ENCODE data around the gene C4orf50.
A peak's percentile ranks its signal among the peaks of the same experiment; 100 is the strongest.

C4orf50 gene

GRCh38 chr4:6018331-6018730 lies at the start of gene C4orf50:
C4orf50 (minus strand) TSS chr4:6018431.
- DNase-seq (ENCODE audit: low spot score), result no peak

- no peak for DNase-seq (ENCODE audit: low spot score)
These were observed 47.8 kb upstream of the C4orf50 start for GRCh38 chr4:6065934-6066590.

DNA sequence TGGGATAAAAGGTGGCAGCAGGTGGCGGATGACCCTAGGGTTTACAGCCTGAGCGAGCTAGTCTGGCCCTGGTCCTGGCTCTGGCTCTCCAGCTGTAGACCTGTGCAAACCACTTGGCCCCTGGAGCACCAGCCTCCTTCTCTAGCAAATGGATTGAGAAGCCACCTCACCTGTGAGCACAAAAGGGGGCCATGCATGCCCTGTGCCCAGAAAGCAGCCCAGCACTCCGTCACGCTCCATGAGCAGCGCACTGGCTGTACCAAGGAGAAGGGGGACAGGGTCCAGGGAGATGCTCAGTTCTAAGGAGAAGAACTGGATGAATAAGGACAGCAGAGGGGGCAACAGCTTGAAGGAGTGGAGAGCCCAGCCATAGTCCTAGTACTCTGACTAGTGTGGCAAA lies 46.9 kb upstream of the C4orf50 start:
- DNase-seq (ENCODE audit: low spot score), result no peak

GRCh38 chr4:6064383-6064782 lies 46.2 kb upstream of the C4orf50 start:
- DNase-seq (ENCODE audit: low spot score), result no peak

- DNase-seq (ENCODE audit: low spot score), result no peak
These were observed 45.5 kb upstream of the C4orf50 start for GRCh38 chr4:6063684-6064083.

GRCh38 chr4:6062133-6062532 lies 43.9 kb upstream of the C4orf50 start:
- DNase-seq (ENCODE audit: low spot score), result no peak

DNA sequence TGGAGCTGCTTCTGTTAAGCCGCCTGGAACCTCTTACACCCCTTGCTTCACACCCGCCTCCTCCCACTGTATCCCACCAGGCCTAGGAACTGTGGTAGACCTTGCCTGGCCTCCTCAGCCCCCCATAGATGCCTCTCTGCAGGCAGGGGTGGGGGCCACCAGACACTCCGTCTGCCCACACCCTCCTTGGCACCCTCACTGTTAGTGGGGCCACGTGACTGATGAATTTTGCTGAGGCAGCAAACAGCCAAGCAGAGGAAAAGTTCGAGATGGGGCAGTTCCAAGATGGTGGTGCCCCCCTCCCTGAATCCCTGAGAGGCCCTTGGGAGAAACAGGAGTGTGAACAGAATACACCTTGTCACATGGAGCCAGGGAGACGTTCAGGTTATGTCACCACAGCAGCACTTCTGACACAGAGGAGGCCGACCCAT lies 41.2 kb upstream of the C4orf50 start:
- DNase-seq (ENCODE audit: low spot score), result no peak

- no peak for DNase-seq (ENCODE audit: low spot score)
These were observed 40.5 kb upstream of the C4orf50 start for GRCh38 chr4:6058531-6059374.

DNA sequence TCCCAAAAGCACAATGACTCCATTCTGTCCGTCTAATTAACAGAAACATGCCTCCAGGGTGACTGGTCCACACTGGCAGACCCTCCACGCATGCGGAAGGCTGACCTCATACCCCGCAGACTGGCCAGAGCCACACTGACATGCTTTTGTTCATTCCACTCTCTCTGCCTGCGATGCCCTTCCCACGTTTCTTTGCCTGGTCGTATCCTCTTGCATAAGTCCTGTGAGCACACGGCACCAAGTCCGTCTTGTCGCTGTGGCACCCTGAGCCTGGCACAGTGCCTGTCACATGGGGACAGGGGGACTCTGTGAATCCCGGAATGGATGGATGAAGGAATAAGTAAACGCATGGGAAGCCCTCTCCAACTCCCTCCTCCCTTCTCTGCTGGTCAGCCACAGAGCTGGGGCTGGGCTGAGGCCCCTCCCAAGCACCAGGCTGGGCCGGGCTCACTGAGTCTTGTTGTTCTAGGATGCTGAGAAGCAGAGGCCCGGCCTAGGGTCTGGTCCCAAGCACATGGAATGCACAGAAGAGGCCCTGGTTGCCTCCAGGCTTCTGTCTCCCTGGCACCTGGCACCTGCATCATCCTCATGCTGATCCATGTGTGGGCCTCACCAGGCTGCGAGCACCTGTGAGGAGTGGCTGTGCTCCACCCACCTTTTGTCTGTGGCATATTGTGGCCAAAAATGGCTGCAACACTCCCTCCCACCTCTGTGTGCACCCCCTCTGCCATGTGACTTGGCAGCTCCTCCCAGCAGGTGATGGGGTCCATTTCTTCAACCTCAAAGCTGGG lies 38.9 kb upstream of the C4orf50 start:
- DNase-seq (ENCODE audit: low spot score), result peak; percentile 32

- no peak for DNase-seq (ENCODE audit: low spot score)
These were observed 37.2 kb upstream of the C4orf50 start for GRCh38 chr4:6055436-6055835.

GRCh38 chr4:6055030-6055429 lies 36.8 kb upstream of the C4orf50 start:
- no peak for DNase-seq (ENCODE audit: low spot score)

DNA sequence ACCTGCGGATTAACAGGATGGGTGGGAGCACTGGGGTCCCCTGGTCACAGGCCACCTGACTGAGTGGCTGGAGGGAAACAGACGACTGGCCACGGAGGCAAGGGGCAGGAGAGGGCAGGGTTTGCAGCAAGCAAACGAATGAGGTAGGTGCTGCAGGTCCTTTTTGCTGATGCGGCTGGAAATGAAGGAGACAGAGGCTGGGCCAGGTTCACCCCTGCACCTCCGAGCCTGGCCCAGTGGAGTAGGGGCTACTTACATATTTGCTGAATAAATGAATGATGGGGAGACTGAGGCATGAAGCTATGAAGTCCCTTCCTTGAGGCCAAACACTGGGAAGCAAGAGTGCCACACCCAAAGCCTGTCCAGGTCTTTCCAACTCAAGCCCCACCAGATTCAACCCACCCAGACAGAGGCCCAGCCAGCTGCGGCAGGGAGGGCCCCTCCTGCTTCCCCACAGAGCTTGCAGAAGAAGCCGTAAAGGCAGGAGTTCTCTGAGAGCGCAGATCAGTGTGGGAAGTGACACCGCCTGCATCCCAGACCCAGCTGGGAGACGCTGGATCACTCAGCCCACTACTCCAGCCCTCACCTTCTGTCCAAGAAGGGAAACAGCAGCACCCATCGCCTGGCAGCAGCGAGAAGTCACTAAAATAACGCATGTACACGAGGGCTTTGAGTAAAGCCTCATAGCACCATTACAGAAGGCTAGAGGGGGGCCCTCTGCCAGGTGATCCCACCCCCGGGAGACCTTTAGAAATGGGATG lies 36.1 kb upstream of the C4orf50 start:
- no peak for DNase-seq (ENCODE audit: low spot score)

DNA sequence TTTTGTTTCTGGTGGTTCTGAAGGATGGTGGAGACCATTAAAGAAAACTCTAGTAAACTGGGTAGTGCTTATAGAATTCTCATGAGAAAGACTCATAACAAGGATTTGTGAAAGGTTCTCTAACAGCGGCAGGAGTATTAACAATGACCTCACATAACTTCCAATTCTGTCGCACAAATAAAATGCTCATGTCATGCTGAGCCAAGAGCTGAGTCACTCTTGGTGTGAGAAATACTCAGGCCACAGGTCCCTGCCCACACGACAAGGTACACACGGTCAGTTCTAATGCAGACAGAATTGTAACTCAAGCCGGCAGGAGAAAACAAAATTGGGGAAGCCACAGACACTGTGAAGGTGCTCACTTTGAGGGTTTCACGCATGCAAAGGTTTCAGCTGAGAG lies 34.4 kb upstream of the C4orf50 start:
- DNase-seq (ENCODE audit: low spot score), result no peak

DNA sequence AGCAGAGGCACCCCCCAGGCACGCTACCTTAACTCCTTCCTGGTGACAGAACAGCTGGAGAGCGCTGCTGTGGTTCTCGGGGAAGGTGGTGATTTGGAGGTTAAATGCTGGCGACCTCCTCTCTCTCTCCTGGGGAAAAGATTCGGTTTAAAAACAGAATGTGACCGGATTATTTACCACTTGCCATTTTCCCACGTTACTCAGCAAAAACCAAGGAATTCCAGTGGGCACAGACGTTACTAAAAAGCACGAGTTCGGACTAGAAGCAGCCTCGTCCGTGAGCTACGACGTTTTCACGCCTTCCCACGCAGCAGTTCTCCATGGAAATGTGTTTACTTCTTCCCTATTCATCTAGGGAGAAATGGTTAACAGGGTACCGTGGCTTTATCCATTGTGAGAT lies 32.3 kb upstream of the C4orf50 start:
- no peak for DNase-seq (ENCODE audit: low spot score)

GRCh38 chr4:6049985-6050384 lies 31.8 kb upstream of the C4orf50 start:
- no peak for DNase-seq (ENCODE audit: low spot score)

- no peak for DNase-seq (ENCODE audit: low spot score)
These were observed 31.0 kb upstream of the C4orf50 start for GRCh38 chr4:6049278-6049677.

DNA sequence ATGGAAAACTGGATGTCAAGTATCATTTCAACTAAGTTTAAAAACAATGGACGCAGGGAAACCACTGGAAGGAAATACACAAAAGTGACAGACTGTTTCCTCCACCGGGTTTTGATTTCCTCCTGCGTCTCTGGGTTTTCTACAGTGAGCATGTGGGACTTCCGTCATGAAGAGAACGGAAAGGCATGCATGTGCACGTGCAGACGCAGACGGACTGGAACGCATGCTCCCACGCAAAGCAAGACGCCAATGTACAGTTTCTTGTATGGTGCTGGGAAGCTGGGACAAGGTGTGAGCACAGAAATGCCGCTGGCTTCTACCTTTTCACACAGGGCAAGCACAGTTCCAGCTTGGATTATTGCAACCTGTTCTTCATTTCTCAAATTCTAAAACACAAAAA lies 30.3 kb upstream of the C4orf50 start:
- DNase-seq (ENCODE audit: low spot score), result no peak

DNA sequence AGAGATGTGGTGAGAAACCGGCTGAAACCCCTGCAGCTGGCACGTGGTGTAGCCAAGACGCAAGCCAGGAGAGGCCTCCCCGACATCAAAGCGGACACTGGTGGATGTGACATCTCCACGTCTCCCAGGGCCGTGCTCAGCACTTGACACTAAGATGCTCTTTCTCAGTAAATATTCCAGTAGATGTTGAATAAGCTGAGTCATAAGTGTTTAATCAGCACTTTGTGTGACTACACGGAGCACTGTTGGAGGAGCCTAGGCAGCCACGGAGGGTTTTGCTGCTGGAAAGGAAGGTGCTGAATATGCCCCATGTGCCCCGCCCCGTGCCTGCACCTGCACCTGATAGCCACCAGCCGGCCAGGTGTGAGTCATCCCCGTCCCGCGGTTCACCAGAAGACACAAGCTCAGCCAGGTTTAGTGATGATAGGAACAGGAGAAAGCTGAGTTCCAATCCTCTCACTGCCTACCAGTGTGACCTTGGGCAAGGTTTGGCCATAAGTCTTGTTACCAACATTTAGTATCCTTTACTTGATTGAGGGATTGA lies 29.0 kb upstream of the C4orf50 start:
- DNase-seq (ENCODE audit: low spot score), result no peak

GRCh38 chr4:6046526-6047129 lies 28.4 kb upstream of the C4orf50 start:
- no peak for DNase-seq (ENCODE audit: low spot score)

DNA sequence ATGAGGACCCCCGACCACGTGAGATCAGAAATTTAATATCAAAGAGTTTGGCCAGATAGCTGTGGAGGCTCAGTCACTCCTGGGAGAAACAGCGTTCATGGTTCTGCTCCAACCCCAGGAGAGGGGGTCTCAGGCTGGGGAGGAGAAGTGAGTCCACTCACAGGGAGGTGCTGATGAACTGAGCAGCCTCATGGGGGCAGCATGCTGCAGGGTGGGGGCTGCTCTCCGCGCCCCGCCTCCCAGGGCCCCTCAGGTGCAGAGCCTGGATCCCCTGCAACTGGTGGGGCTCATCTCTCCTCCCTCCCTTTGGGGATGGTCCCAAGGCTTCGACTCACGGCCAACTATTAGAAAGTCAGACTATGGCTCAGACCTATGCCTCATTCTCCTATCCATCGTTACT lies 26.6 kb upstream of the C4orf50 start:
- DNase-seq (ENCODE audit: low spot score), result no peak

DNA sequence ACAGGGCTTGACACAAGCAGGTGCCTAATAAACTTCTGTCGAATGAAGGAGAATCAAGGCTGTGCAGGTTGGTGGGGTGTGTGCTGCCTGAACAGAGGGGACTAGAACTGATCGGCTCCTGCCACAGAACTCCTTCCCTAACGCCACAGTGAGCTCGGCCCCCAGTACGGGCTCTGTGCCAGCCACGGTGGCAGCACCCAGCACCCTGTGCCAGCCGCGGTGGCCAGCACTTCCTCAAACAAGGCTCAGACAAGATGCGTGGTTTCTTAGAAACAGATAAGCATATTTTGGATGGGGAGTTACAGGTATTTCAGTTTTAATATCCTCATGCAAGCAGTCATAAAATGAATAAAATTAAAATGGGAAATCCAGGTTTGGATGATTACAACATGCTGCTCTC lies 26.0 kb upstream of the C4orf50 start:
- DNase-seq (ENCODE audit: low spot score), result no peak
